Astrocyte (in vitro differentiated cells and primary cell): ENCODE results near the gene CELF5. TPM values are rescaled to one million over a fixed set of nuclear protein-coding genes. Genes with fewer than 3 reads are reported as not detected.

Experiments used
- DNase-seq: peaks from one replicate; pipeline ENCODE4 v3.0.0-alpha.2; 2010; ENCODE audit warnings: low read depth
- FAIRE-seq: peaks from 2 replicates; lab custom pipeline; 2011; peaks lifted over from hg19 to GRCh38; lab: Jason Lieb, UNC
- H2AFZ ChIP-seq: 2 replicates; pipeline ENCODE4 v1.6.0; 2012; ENCODE audit warnings: low read depth, low read length, inconsistent platforms
- H3K27ac ChIP-seq: 2 replicates; pipeline ENCODE4 v1.5.1; 2011; ENCODE audit warnings: low read depth, low read length, inconsistent platforms
- H3K27me3 ChIP-seq: 2 replicates; pipeline ENCODE4 v1.6.0; 2011; ENCODE audit warnings: low read length, inconsistent platforms; ENCODE audit not compliant: insufficient read depth
- H3K36me3 ChIP-seq: 2 replicates; pipeline ENCODE4 v1.5.1; 2011; ENCODE audit warnings: low read length, inconsistent platforms; ENCODE audit not compliant: insufficient read depth
- H3K4me1 ChIP-seq: 2 replicates; pipeline ENCODE4 v1.5.1; 2011; ENCODE audit warnings: low read length, inconsistent platforms; ENCODE audit not compliant: insufficient read depth
- H3K4me2 ChIP-seq: 2 replicates; pipeline ENCODE4 v1.6.0; 2012; ENCODE audit warnings: low read length, inconsistent platforms
- H3K4me3 ChIP-seq: 2 replicates; pipeline ENCODE4 v1.5.1; 2011; ENCODE audit warnings: low read depth, mild to moderate bottlenecking, low read length, inconsistent platforms; ENCODE audit not compliant: insufficient read depth
- H3K79me2 ChIP-seq: 2 replicates; pipeline ENCODE4 v1.6.0; 2012; ENCODE audit warnings: mild to moderate bottlenecking, low read length, inconsistent platforms; ENCODE audit not compliant: insufficient read depth
- H3K9ac ChIP-seq: 2 replicates; pipeline ENCODE4 v1.6.0; 2012; ENCODE audit warnings: mild to moderate bottlenecking, low read length, inconsistent platforms
- H3K9me3 ChIP-seq: 2 replicates; pipeline ENCODE4 v1.5.1; 2012; ENCODE audit warnings: low read depth, mild to moderate bottlenecking, low read length, inconsistent platforms; ENCODE audit not compliant: insufficient read depth
- H4K20me1 ChIP-seq: 2 replicates; pipeline ENCODE4 v1.6.0; 2012; ENCODE audit warnings: low read length, inconsistent platforms; ENCODE audit not compliant: insufficient read depth
- H3K27ac Mint-ChIP-seq: one replicate; pipeline ENCODE4 v1.8.0; 2021; ENCODE audit warnings: mild to moderate bottlenecking, mixed read lengths; ENCODE audit not compliant: unreplicated experiment
- H3K27me3 Mint-ChIP-seq: one replicate; pipeline ENCODE4 v1.8.0; 2021; ENCODE audit warnings: low read depth, mixed read lengths; ENCODE audit not compliant: unreplicated experiment
- H3K36me3 Mint-ChIP-seq: one replicate; pipeline ENCODE4 v1.8.0; 2021; ENCODE audit warnings: low read depth, mixed read lengths; ENCODE audit not compliant: unreplicated experiment
- H3K4me1 Mint-ChIP-seq: one replicate; pipeline ENCODE4 v1.8.0; 2021; ENCODE audit warnings: low read depth, mixed read lengths; ENCODE audit not compliant: unreplicated experiment
- H3K4me3 Mint-ChIP-seq: one replicate; pipeline ENCODE4 v1.8.0; 2021; ENCODE audit warnings: mild to moderate bottlenecking, moderate library complexity, mixed read lengths; ENCODE audit not compliant: unreplicated experiment
- H3K9me3 Mint-ChIP-seq: one replicate; pipeline ENCODE4 v1.8.0; 2021; ENCODE audit warnings: mild to moderate bottlenecking, mixed read lengths; ENCODE audit not compliant: unreplicated experiment
- EZH2 ChIP-seq: IDR thresholded peaks from 2 replicates; pipeline ENCODE4 v1.6.1; 2012; ENCODE audit warnings: mild to moderate bottlenecking, low read length, inconsistent platforms; ENCODE audit not compliant: insufficient read depth
- total RNA-seq: library from RNA; stranded (reverse); gene quantifications from 2 replicates; pipeline ENCODE4 v1.2.1, GENCODE V29; 2021
- TF ChIP-seq, protein P1 (sequence below): IDR thresholded peaks from 2 replicates; pipeline ENCODE4 v1.5.1; 2011; ENCODE audit warnings: low read depth, mild to moderate bottlenecking, inconsistent platforms, low read length, moderate library complexity; ENCODE audit not compliant: insufficient read depth

The CELF5 gene
- total RNA-seq, 1 donor from 2014 or later = 1.2 TPM

DNA sequence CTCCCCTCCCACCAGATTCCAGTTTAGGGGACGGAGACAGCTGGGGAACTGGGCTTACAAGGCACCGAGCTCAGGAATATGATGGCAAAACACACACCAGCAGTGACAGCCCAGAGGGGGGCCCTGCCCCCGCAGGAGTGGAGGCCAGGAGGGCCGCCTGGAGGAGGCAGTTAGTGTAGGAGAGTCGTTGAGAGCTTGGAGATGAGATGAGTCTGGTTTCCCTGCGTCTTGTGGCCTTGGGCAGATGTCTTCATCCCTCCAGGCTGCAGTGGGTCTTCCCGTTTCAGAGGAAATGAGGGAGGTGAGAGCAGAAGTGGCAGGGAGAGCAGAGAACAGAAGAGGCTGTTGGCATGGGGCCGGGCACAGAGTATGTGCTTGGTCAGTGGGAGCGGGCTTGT, 4.9 kb downstream of the CELF5 start:
- FAIRE-seq (no peak), DNase-seq (no peak)
- no peaks in the 10 kb centered on the region for H3K4me1 ChIP-seq
- H3K27ac ChIP-seq = no peak overlapping the region
- no peaks in the 10 kb centered on the region for H3K4me1 Mint-ChIP-seq
- H3K36me3 Mint-ChIP-seq = no peaks in the 10 kb centered on the region
- H3K4me2 ChIP-seq = no peak overlapping the region
- TF ChIP-seq, protein P1, sequence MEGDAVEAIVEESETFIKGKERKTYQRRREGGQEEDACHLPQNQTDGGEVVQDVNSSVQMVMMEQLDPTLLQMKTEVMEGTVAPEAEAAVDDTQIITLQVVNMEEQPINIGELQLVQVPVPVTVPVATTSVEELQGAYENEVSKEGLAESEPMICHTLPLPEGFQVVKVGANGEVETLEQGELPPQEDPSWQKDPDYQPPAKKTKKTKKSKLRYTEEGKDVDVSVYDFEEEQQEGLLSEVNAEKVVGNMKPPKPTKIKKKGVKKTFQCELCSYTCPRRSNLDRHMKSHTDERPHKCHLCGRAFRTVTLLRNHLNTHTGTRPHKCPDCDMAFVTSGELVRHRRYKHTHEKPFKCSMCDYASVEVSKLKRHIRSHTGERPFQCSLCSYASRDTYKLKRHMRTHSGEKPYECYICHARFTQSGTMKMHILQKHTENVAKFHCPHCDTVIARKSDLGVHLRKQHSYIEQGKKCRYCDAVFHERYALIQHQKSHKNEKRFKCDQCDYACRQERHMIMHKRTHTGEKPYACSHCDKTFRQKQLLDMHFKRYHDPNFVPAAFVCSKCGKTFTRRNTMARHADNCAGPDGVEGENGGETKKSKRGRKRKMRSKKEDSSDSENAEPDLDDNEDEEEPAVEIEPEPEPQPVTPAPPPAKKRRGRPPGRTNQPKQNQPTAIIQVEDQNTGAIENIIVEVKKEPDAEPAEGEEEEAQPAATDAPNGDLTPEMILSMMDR = no peak
- TF ChIP-seq EZH2 = no peak
- peaks cover 23% of the 10 kb centered on the region for H3K27me3 ChIP-seq
- peaks cover 50% of the 10 kb centered on the region for H3K27me3 Mint-ChIP-seq
- no peak overlapping the region for H3K4me3 Mint-ChIP-seq
- H3K36me3 ChIP-seq = no peaks in the 10 kb centered on the region
- no peak overlapping the region for H3K9ac ChIP-seq
- no peak overlapping the region for H3K4me3 ChIP-seq
- H3K9me3 Mint-ChIP-seq = peaks cover 5% of the 10 kb centered on the region
- H3K9me3 ChIP-seq = no peaks in the 10 kb centered on the region
- no peaks in the 10 kb centered on the region for H4K20me1 ChIP-seq
- H3K79me2 ChIP-seq = no peaks in the 10 kb centered on the region
- H2AFZ ChIP-seq = no peak overlapping the region
- H3K27ac Mint-ChIP-seq = no peak overlapping the region

DNA sequence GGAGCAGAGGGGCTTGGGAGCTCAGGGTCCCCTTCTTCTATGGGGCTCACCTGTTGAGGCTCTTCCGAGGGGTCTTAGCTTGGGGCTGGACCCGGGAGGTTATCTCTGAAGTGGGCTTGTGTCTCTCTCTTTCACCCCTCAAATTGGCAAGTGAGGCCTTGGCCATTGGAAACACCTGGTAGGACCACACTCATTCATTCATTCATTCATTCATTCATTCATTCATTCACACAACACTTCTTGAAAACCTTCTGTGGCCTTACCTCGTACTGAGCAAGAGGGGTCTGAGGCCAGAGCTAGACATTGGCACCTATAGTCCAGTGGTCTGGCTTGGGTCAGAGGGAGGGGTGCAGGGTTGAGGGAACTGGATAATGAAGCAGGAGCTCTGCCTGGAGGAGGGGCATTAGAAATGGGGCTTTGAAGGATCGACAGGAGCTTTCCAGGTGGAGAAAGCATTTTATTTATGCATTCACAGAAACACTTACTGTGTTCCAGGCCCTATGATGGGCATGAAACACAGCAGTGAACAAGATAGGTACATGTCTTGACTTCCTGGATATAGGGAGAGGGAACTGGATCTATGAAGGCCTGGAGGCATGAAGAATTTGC, 5.5 kb downstream of the CELF5 start:
- DNase-seq (no peak), FAIRE-seq (no peak)
- Histone ChIP-seq H3K9ac (no peak overlapping the region), H3K4me3 (no peak overlapping the region), H3K9me3 (no peaks in the 10 kb centered on the region), H3K36me3 (no peaks in the 10 kb centered on the region), H3K4me2 (no peak overlapping the region), H4K20me1 (no peaks in the 10 kb centered on the region), H3K27me3 (peaks cover 23% of the 10 kb centered on the region), H2AFZ (no peak overlapping the region), H3K79me2 (no peaks in the 10 kb centered on the region), H3K27ac (no peak overlapping the region), H3K4me1 (no peaks in the 10 kb centered on the region)
- H3K9me3 Mint-ChIP-seq = peaks cover 5% of the 10 kb centered on the region
- H3K4me3 Mint-ChIP-seq = no peak overlapping the region
- TF ChIP-seq EZH2 = no peak
- TF ChIP-seq, protein P1 = no peak
- H3K36me3 Mint-ChIP-seq = no peaks in the 10 kb centered on the region
- no peak overlapping the region for H3K27ac Mint-ChIP-seq
- peaks cover 54% of the 10 kb centered on the region for H3K27me3 Mint-ChIP-seq
- no peaks in the 10 kb centered on the region for H3K4me1 Mint-ChIP-seq

DNA sequence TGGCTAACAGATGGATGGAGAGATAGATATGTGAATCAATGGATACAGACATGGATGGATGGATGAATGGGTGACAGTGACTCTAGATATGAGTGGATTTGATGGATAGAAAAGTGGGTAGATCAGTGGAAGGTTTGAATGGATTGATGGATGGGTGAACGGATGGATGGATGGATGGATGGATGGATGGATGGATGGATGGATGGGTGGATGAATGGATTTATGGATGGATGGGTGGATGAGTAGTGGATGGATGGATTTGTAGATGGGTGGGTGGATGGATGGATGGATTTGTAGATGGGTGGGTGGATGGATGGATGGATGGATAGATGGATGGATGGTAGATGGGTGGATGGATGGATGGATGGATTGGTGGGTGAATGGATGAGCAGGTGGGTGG, 6.8 kb downstream of the CELF5 start:
- no peaks in the 10 kb centered on the region for H4K20me1 ChIP-seq
- no peak overlapping the region for H3K9ac ChIP-seq
- no peak overlapping the region for H3K4me2 ChIP-seq
- H3K27ac Mint-ChIP-seq = no peak overlapping the region
- no peaks in the 10 kb centered on the region for H3K79me2 ChIP-seq
- H2AFZ ChIP-seq = no peak overlapping the region
- H3K4me1 Mint-ChIP-seq = no peaks in the 10 kb centered on the region
- H3K27me3 ChIP-seq = peaks cover 17% of the 10 kb centered on the region
- no peaks in the 10 kb centered on the region for H3K4me1 ChIP-seq
- no peak overlapping the region for H3K4me3 Mint-ChIP-seq
- H3K4me3 ChIP-seq = no peak overlapping the region
- no peak overlapping the region for H3K27ac ChIP-seq
- DNase-seq (no peak), FAIRE-seq (no peak)
- peaks cover 5% of the 10 kb centered on the region for H3K9me3 Mint-ChIP-seq
- TF ChIP-seq EZH2 = no peak
- TF ChIP-seq, protein P1 = no peak
- no peaks in the 10 kb centered on the region for H3K36me3 ChIP-seq
- H3K36me3 Mint-ChIP-seq = no peaks in the 10 kb centered on the region
- H3K27me3 Mint-ChIP-seq = peaks cover 58% of the 10 kb centered on the region
- no peaks in the 10 kb centered on the region for H3K9me3 ChIP-seq
